K562 (cell line): ENCODE data around the gene SLC25A26. TPM values are rescaled to one million over a fixed set of nuclear protein-coding genes. Genes with fewer than 3 reads are reported as not detected.

ENCODE experiments used
- CHD7 ChIP-seq: fragments of 200-600 bp; sonication (generic); IDR thresholded peaks from one replicate; pipeline ENCODE4 v1.6.1; 2012; ENCODE audit warnings: mild to moderate bottlenecking, low read depth, low read length, inconsistent platforms
- HDAC3 ChIP-seq: fragments of 450-650 bp; IDR thresholded peaks from 2 replicates; pipeline ENCODE4 v1.6.1; 2018; ENCODE audit warnings: borderline replicate concordance, mild to moderate bottlenecking, moderate library complexity; ENCODE audit not compliant: partially characterized antibody
- HLTF ChIP-seq: fragments of 450-650 bp; IDR thresholded peaks from 2 replicates; pipeline ENCODE4 v1.6.1; 2016
- NELFE ChIP-seq: IDR thresholded peaks from 2 replicates; pipeline ENCODE4 v1.6.1; 2011; ENCODE audit warnings: mild to moderate bottlenecking; ENCODE audit not compliant: insufficient read depth, insufficient read length
- ZBTB7A ChIP-seq: IDR thresholded peaks from 2 replicates; pipeline ENCODE4 v1.6.1; 2011; ENCODE audit warnings: low read depth, mild to moderate bottlenecking, low read length, moderate library complexity, borderline replicate concordance; ENCODE audit not compliant: control insufficient read depth
- polyA plus RNA-seq, 8 experiments: library from polyadenylated mRNA; depleted of rRNA in 4 of 8; stranded (reverse) in 5 of 8; unstranded in 3 of 8; fragments of >200 nt; fragmentation: Nextera tagmentation in 2 of 8; fragmentation: Illumina TruSeq in 1 of 8; extraction: Ambion mirVana in 2 of 8; extraction: Trizol in 1 of 8; gene quantifications; 2 replicates each; pipeline versions ENCODE4 v1.2.1 to v1.2.3, GENCODE V29; 2011 to 2014; ENCODE audit warnings: inconsistent platforms in 1 of 8, missing spikeins in 1 of 8
- total RNA-seq, 7 experiments: library from RNA; depleted of rRNA in 6 of 7; stranded (reverse); fragments of >200 nt in 6 of 7; fragmentation: Illumina TruSeq in 2 of 7; extraction: Trizol in 2 of 7; gene quantifications; 2 replicates each; pipeline versions ENCODE4 v1.2.1 to v1.2.3, GENCODE V29; 2011 to 2021; ENCODE audit warnings: low replicate concordance in 1 of 7

Gene SLC25A26
- total and polyA plus RNA-seq, 9 of the 15 experiments (the other 6 are each of a cell fraction or from before 2014, with no cell fraction given) = 7.2 to 29.1 (median 12.6) TPM

GRCh38 chr3:66383023-66383422 lies 162.2 kb downstream of the SLC25A26 start (continued):
- no peak for TF ChIP-seq CHD7
- TF ChIP-seq ZBTB7A = no peak
- TF ChIP-seq NELFE = no peak
- TF ChIP-seq HDAC3 = no peak
- no peak for TF ChIP-seq HLTF
